A673 (cell line): ENCODE data around the gene CCDC86.

Experiments
- EZH2 ChIP-seq: fragments of 200-600 bp; sonication (generic); IDR thresholded peaks from 2 replicates; pipeline ENCODE4 v1.6.1; 2017; ENCODE audit warnings: borderline replicate concordance, low read depth, mild to moderate bottlenecking, mixed read lengths, antibody characterized with exemption, low read length; ENCODE audit not compliant: poor library complexity, severe bottlenecking
- TF ChIP-seq, protein P1 (sequence below): fragments of 300-800, 200-600 bp; sonication (generic); conservative IDR thresholded peaks from 2 replicates; pipeline ENCODE4 v1.5.1; 2017; ENCODE audit warnings: low read depth, mild to moderate bottlenecking, antibody characterized with exemption, low read length, moderate library complexity, mixed read lengths

DNA sequence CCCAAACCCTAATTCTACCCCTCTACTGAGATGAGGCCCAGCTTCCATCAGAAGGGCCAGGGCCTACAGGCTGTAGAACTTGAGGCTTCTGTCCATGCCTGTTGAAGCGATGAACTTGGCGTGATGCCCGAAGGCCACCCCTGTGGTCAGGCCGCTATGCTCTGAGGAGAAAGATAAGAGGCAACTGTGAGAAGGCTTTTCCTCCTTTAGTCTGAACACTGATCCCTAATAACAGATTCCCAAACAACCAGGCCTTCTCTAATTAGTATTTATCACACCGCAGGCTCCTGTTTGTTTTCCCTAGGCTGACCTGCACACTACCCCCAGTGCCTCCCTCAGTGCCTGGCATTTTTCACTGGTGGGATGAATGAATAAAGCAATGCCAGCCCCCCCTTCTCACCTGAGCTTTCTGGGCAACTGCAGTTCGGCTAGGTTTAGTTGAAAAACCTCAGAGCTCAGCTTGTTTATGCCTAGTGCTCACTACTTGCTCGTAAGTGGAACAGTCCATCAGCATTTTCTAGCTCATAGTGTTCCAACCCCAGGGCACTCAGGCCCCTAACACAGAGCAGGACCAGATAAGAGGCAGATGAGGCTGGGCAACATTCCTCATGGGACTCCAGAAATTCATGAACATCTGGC, 49.3 kb downstream of the CCDC86 start:
- TF ChIP-seq, protein P1, sequence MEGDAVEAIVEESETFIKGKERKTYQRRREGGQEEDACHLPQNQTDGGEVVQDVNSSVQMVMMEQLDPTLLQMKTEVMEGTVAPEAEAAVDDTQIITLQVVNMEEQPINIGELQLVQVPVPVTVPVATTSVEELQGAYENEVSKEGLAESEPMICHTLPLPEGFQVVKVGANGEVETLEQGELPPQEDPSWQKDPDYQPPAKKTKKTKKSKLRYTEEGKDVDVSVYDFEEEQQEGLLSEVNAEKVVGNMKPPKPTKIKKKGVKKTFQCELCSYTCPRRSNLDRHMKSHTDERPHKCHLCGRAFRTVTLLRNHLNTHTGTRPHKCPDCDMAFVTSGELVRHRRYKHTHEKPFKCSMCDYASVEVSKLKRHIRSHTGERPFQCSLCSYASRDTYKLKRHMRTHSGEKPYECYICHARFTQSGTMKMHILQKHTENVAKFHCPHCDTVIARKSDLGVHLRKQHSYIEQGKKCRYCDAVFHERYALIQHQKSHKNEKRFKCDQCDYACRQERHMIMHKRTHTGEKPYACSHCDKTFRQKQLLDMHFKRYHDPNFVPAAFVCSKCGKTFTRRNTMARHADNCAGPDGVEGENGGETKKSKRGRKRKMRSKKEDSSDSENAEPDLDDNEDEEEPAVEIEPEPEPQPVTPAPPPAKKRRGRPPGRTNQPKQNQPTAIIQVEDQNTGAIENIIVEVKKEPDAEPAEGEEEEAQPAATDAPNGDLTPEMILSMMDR = no peak
- TF ChIP-seq EZH2 = no peak
